GM18951 (cell line): Measurements from ENCODE around the gene TMTC2.

Experiments used
- POLR2A ChIP-seq: IDR thresholded peaks from 4 replicates; pipeline ENCODE4 v1.6.1; 2011; ENCODE audit warnings: mild to moderate bottlenecking; ENCODE audit not compliant: insufficient read length, insufficient read depth; ENCODE audit errors: extremely low read depth
- in situ Hi-C: fragments of 300-500 bp; cut with MboI; formaldehyde crosslinking; loops from one replicate; pipeline ENCODE4 v1.12.0; 2022; ENCODE audit warnings: low sequenced_read_pairs, mixed read lengths, inconsistent platforms; ENCODE audit not compliant: unreplicated experiment

Gene TMTC2

GRCh38 chr12:83132360-83132759 is 445.7 kb downstream of the TMTC2 start:
- in situ Hi-C loops: no loop called here
- no peak for TF ChIP-seq POLR2A

GRCh38 chr12:83136411-83136810 is 449.7 kb downstream of the TMTC2 start:
- in situ Hi-C loops: no loop called here
- no peak for TF ChIP-seq POLR2A

GRCh38 chr12:83140135-83140534 is 453.4 kb downstream of the TMTC2 start:
- in situ Hi-C loops: no loop called here
- TF ChIP-seq POLR2A: no peak

- TF ChIP-seq POLR2A: no peak
- in situ Hi-C loops: no loop called here
Observed at GRCh38 chr12:83141460-83141994, 454.8 kb downstream of the TMTC2 start.

GRCh38 chr12:83142914-83143313 is 456.2 kb downstream of the TMTC2 start:
- no peak for TF ChIP-seq POLR2A

GRCh38 chr12:83143950-83144349 is 457.2 kb downstream of the TMTC2 start:
- no peak for TF ChIP-seq POLR2A
- in situ Hi-C loops: no loop called here

More at GRCh38 chr12:83142914-83143313, 456.2 kb downstream of the TMTC2 start:
- in situ Hi-C loops: no loop called here

GRCh38 chr12:83145325-83145840 is 458.7 kb downstream of the TMTC2 start:
- in situ Hi-C loops: no loop called here
- TF ChIP-seq POLR2A: no peak

GRCh38 chr12:83147341-83147740 is 460.6 kb downstream of the TMTC2 start:
- TF ChIP-seq POLR2A: no peak
- in situ Hi-C loops: no loop called here

GRCh38 chr12:83149987-83150386 is 463.3 kb downstream of the TMTC2 start:
- in situ Hi-C loops: no loop called here
- TF ChIP-seq POLR2A: no peak

GRCh38 chr12:83150465-83151189 is 463.9 kb downstream of the TMTC2 start:
- in situ Hi-C loops: no loop called here
- TF ChIP-seq POLR2A: no peak

GRCh38 chr12:83153177-83153576 is 466.5 kb downstream of the TMTC2 start:
- in situ Hi-C loops: no loop called here
- no peak for TF ChIP-seq POLR2A

- in situ Hi-C loops: no loop called here
- TF ChIP-seq POLR2A: no peak
Observed at GRCh38 chr12:83156815-83157214, 470.1 kb downstream of the TMTC2 start.

GRCh38 chr12:83157604-83158003 is 470.9 kb downstream of the TMTC2 start:
- in situ Hi-C loops: no loop called here
- no peak for TF ChIP-seq POLR2A

- no peak for TF ChIP-seq POLR2A
- in situ Hi-C loops: no loop called here
Observed at GRCh38 chr12:83158613-83159207, 472.0 kb downstream of the TMTC2 start.
